Muscle layer of duodenum (tissue), 2 donors: ENCODE measurements around the gene EYA2.

ENCODE experiments used
- H3K27ac ChIP-seq: one replicate; pipeline ENCODE4 v1.7.0; 2013; ENCODE audit warnings: mild to moderate bottlenecking, low read length
- H3K27me3 ChIP-seq: one replicate; pipeline ENCODE4 v1.7.0; 2013; ENCODE audit warnings: low read depth, mild to moderate bottlenecking, control low read depth, low read length
- H3K36me3 ChIP-seq, 2 donors: one replicate each; pipeline ENCODE4 v1.7.0; 2013; ENCODE audit warnings: low read length in 2 of 2, control low read depth in 1 of 2, mild to moderate bottlenecking in 1 of 2; ENCODE audit not compliant: insufficient read depth in 2 of 2, control insufficient read depth in 1 of 2
- H3K4me1 ChIP-seq, 2 donors: one replicate each; pipeline ENCODE4 v1.7.0; 2013; ENCODE audit warnings: low read length in 2 of 2, mild to moderate bottlenecking in 2 of 2, control low read depth in 1 of 2, moderate library complexity in 1 of 2; ENCODE audit not compliant: insufficient read depth in 2 of 2, control insufficient read depth in 1 of 2
- H3K4me3 ChIP-seq, 2 donors: one replicate each; pipeline ENCODE4 v1.7.0; 2013; ENCODE audit warnings: low read length in 2 of 2, low read depth in 1 of 2, mild to moderate bottlenecking in 1 of 2
- H3K9me3 ChIP-seq, 2 donors: one replicate each; pipeline ENCODE4 v1.7.0; 2013; ENCODE audit warnings: low read length in 2 of 2, control low read depth in 1 of 2, mild to moderate bottlenecking in 1 of 2; ENCODE audit not compliant: control insufficient read depth in 1 of 2
- donor health status: healthy.

The EYA2 gene

DNA sequence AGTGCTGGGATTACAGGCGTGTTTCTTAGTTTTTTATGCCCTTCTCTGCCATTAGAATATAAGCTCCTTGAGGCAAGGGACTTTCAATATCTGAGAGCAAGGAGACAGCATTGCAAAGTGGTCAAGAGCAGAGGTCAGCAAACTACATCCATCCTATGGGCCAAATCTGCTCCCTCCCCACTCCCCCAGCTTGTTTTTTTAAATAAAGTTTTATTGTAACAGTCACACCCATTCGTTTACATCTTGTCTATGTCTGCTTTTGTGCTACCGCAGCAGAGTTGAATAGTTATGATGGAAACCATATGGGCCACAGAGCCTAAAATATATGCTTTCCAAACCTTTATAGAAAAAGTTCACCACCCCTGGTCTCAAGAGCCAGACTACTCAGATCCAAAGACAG lies 227.9 kb downstream of the EYA2 start:
- H3K36me3 ChIP-seq = no peaks in the 10 kb centered on the region
- H3K4me3 ChIP-seq = no peak overlapping the region
- peaks cover 7 to 17% of the 10 kb centered on the region in 2 donors for H3K4me1 ChIP-seq
- H3K27me3 ChIP-seq = no peaks in the 10 kb centered on the region
- no peak overlapping the region for H3K27ac ChIP-seq
- no peaks in the 10 kb centered on the region for H3K9me3 ChIP-seq

- Histone ChIP-seq H3K9me3 (no peaks in the 10 kb centered on the region), H3K4me3 (no peak overlapping the region), H3K27me3 (no peaks in the 10 kb centered on the region), H3K4me1 (peaks cover 4 to 12% of the 10 kb centered on the region in 2 donors), H3K27ac (peak overlapping the region; percentile 73), H3K36me3 (no peaks in the 10 kb centered on the region)
Measured at GRCh38 chr20:47124181-47124717, 229.6 kb downstream of the EYA2 start.

GRCh38 chr20:47125508-47125757 lies 230.8 kb downstream of the EYA2 start:
- H3K4me3 ChIP-seq = no peak overlapping the region
- H3K4me1 ChIP-seq = peaks cover 4 to 12% of the 10 kb centered on the region in 2 donors
- H3K9me3 ChIP-seq = no peaks in the 10 kb centered on the region
- peak overlapping the region; percentile 16 for H3K27ac ChIP-seq
- no peaks in the 10 kb centered on the region for H3K27me3 ChIP-seq
- no peaks in the 10 kb centered on the region for H3K36me3 ChIP-seq

DNA sequence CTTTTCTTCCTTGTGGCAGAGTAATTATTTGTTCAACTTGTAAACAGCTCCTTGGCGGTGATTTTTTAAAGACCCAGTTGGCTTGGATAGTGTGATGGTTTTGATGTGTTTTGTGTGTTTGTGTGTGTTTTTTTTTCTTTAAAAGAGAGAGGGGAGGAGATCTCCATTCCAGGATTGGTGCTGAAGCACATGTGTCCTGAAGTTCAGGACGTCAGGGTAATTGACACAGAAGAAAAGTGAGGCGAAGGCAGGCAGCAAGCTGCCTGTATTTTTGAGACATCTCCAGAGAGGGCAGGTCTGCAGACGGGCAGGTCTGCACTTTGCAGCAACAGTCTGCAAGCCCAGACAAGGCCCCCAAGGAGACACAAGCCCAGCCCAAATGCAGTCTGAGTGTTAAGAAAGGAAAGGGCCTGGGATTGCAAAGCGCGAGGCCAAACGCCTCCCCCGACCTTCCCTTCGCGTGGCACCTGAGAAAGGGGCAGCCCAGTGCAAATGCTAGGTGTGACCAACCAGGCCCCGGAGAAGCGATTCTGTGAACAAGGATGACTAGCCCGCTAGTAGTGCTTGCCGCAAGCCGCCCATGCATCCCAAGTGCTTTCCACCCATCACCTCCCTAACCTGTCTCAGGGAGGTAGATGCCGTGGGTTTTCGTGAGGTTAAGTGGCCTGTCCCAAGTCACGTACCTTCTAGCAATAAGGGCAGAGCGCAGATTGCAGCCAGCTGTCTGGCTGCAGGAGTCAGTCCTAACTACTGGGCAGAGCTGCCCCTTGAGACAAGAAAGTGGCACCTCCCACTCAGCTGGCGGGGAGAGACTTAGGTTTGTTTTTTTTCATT lies 231.3 kb downstream of the EYA2 start:
- Histone ChIP-seq H3K27ac (peak overlapping the region; percentile 16), H3K4me3 (no peak overlapping the region), H3K27me3 (no peaks in the 10 kb centered on the region), H3K36me3 (no peaks in the 10 kb centered on the region), H3K9me3 (no peaks in the 10 kb centered on the region), H3K4me1 (peaks cover 4 to 12% of the 10 kb centered on the region in 2 donors)

- no peaks in the 10 kb centered on the region for H3K36me3 ChIP-seq
- no peak overlapping the region for H3K4me3 ChIP-seq
- H3K9me3 ChIP-seq = no peaks in the 10 kb centered on the region
- H3K4me1 ChIP-seq = peaks cover 4 to 12% of the 10 kb centered on the region in 2 donors
- H3K27ac ChIP-seq = no peak overlapping the region
- no peaks in the 10 kb centered on the region for H3K27me3 ChIP-seq
Measured at GRCh38 chr20:47126709-47127108, 232.1 kb downstream of the EYA2 start.

GRCh38 chr20:47127546-47127945 lies 232.9 kb downstream of the EYA2 start:
- H3K36me3 ChIP-seq = no peaks in the 10 kb centered on the region
- no peak overlapping the region for H3K4me3 ChIP-seq
- H3K9me3 ChIP-seq = no peaks in the 10 kb centered on the region
- no peaks in the 10 kb centered on the region for H3K27me3 ChIP-seq
- no peak overlapping the region for H3K27ac ChIP-seq
- peaks cover 4 to 12% of the 10 kb centered on the region in 2 donors for H3K4me1 ChIP-seq

DNA sequence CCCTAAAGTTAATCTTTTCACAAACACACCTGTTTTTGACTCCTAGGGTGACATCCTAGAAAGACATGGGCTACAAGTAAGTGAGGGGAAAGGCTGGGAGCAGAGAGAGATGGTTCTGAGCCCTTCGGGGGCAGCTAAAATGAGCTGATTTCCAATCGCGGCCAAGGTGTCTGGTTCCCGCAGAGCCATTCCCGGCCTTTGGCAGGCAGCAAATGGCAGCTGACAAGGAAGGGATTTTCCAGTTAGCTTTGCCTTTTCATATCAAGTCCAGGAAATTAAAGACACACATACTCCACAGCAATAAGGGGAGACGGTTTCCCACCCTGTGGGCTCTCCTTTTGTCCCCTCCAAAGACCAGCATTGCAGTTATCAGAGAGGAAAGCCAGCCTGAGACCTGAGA lies 233.4 kb downstream of the EYA2 start:
- H3K4me3 ChIP-seq = no peak overlapping the region
- no peaks in the 10 kb centered on the region for H3K27me3 ChIP-seq
- H3K36me3 ChIP-seq = no peaks in the 10 kb centered on the region
- H3K27ac ChIP-seq = no peak overlapping the region
- H3K4me1 ChIP-seq = peaks cover 4 to 12% of the 10 kb centered on the region in 2 donors
- H3K9me3 ChIP-seq = no peaks in the 10 kb centered on the region

- Histone ChIP-seq H3K4me3 (no peak overlapping the region), H3K4me1 (peaks cover 4 to 12% of the 10 kb centered on the region in 2 donors), H3K27ac (no peak overlapping the region), H3K36me3 (no peaks in the 10 kb centered on the region), H3K27me3 (no peaks in the 10 kb centered on the region), H3K9me3 (no peaks in the 10 kb centered on the region)
Measured at GRCh38 chr20:47129306-47129705, 234.7 kb downstream of the EYA2 start.

- Histone ChIP-seq H3K27me3 (no peaks in the 10 kb centered on the region), H3K9me3 (no peaks in the 10 kb centered on the region), H3K4me3 (no peak overlapping the region), H3K36me3 (no peaks in the 10 kb centered on the region), H3K27ac (no peak overlapping the region), H3K4me1 (no peaks in the 10 kb centered on the region)
Measured at GRCh38 chr20:47133809-47134456, 239.3 kb downstream of the EYA2 start.

DNA sequence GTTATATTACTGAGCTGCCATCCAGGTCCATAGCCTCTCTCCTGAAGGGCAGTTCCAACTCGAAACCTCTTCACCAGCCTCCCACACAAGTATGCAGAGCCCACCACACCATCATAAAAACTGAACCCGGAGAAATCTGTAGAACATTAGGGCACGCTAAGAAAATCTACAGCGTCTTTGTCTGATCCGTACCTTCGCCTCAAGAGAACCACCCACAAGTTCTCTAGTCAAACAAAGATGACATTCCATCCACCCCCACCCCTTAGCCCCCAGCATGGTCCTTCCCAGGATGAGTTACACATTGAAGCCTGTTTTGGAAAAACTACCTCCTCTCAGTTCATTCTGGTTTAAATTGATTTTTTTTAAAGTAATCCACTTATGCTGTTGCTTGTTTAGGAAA lies 242.1 kb downstream of the EYA2 start:
- no peaks in the 10 kb centered on the region for H3K36me3 ChIP-seq
- H3K27ac ChIP-seq = no peak overlapping the region
- peaks cover 0 to 7% of the 10 kb centered on the region in 2 donors for H3K9me3 ChIP-seq
- no peak overlapping the region for H3K4me3 ChIP-seq
- H3K27me3 ChIP-seq = no peaks in the 10 kb centered on the region
- H3K4me1 ChIP-seq = no peaks in the 10 kb centered on the region

DNA sequence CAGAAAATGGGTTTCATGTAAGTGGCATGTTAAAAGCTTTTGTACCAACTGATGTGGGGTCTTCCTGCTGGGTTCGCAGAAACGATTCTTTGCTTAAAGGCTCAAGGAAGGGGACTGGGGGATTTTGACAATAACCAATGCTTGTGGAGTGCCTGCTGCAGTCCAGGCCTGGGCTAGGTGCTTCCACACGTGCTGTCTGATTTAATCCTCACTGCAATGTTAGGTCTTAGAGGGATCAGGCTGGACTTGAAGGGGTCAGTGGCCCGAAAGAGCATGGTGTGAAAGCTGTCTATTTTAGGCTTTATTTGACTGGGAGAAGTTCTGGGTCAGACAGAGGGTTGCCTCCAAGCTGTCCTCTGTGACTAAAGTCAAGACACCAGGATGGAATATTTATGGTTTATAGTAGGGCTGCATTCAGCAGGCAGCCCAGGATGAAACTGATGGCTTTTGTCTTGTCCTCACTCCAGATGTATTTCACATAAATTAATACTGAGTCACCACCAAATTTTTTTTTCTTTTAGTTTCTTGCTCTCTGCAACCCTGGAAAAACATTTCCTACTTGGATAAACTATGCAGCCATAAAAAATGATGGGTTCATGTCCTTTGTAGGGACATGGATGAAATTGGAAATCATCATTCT lies 242.7 kb downstream of the EYA2 start:
- Histone ChIP-seq H3K4me3 (no peak overlapping the region), H3K27ac (no peak overlapping the region), H3K27me3 (no peaks in the 10 kb centered on the region), H3K36me3 (no peaks in the 10 kb centered on the region), H3K9me3 (peaks cover 0 to 7% of the 10 kb centered on the region in 2 donors), H3K4me1 (no peaks in the 10 kb centered on the region)
